Measurements from ENCODE around the gene VPS13D.

The VPS13D gene

DNA sequence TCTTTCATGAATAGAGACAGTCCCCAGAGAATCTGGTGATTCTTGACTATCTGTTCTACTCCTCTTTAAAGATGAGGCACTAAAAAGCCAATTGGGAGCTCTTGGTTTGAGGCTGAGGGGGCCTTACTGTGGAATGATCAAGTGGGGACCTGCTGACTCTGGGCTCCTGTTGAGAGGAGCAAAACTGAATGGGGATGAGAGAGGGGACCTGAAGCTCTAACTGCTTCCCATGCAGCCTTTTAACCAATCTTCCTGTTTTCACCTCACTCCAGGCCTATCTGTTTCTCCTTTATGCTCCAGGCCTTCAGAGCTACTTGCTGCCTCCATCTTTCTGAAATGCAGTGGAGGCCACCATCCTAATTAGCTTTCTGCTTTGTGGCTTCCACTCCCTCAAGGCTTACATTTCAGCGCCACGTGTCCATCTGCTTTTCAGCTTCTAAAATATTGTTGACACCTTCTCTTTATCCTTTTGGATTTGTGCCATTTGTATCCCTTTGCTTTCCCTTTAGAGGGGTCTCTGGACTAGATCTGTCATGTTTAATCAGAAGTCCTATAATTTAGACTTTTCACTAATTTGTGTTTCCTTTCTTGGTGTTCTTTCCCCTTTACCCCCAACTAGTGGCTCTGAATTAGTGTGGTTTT, 242.4 kb downstream of the VPS13D start:
- DNase-seq: no peak

GRCh38 chr1:12472798-12473551, 243.1 kb downstream of the VPS13D start:
- no peak for DNase-seq

DNA sequence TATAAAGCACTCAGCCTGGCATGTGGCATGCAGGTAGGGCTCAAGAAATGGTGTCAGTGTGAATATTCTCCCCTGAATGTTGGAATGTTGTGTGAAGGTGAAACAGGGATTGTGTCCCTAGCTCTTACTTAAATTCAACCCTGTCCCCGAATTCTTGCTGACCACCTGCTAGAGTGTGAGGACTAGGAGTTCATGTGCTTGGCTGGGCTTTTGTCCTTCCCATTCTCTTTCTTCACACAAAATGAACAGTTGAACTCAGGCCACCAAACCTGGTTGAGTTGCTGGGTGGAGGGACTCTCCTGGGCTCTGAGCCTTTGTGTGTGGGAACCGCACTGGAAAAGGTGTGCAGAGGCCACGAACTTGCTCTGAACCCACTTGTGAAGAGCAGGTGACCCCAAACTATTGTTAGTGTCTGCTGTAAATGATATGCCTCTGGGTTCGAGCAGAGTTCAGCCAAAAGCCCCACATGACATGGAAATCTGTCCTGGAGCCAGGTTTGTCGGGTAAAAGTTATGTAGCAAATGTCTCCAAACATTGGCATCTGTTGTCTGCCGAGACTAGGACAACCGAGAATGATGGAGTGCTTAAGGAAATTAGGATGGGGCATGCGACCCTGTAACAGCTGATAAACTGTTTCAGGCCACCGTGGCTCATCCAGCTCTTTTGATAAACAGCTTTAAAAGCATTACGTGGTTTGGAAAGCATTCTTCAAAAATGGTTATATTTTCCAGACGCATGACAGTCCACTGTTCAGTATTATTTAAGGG, 243.9 kb downstream of the VPS13D start:
- DNase-seq: no peak

- DNase-seq: no peak
Measured at GRCh38 chr1:12475101-12475500, 245.3 kb downstream of the VPS13D start.

DNA sequence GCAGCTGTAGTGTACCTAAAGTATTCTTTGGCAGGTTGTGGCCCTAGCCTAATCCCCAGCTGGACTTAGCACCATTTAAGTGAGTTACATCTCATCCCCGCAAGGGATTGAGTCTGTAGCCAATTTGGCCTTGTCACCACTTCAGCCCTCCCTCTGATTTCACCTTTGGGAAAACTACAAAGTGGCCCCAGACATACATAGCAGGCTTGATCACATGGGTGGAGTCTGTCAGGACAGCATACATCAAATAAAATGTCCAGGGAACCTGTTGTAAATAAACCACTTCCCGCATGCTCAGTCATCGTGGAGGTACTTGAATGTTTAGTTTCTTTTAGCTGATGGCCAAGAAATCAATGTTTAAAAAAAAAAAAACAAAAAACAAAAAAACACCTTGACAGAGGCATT, 245.7 kb downstream of the VPS13D start:
- no peak for DNase-seq

DNA sequence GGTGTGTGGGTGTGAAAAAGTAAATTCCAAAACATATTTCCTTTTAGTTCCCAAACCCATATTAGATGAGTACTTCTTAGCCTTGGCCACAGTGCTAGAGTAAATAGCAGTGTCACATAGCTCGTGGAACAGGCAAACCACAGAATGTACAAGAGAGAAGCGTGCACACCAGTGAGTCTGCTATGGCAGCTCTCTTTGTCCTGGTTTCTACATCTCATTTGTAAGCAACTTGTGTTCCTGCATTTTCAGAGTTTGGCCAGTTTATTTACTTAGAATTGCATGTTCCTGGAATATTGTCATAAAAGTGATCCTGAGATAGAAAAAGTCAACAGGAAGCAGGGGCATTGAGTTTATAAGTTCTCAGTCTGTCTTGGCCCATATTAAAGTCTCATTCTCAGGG, 246.1 kb downstream of the VPS13D start:
- peak; percentile 32 for DNase-seq

GRCh38 chr1:12477314-12477713, 247.5 kb downstream of the VPS13D start:
- no peak for DNase-seq

GRCh38 chr1:12477936-12478611, 248.2 kb downstream of the VPS13D start:
- peak; percentile 91 for DNase-seq

- DNase-seq: no peak
Measured at GRCh38 chr1:12478612-12478985, 248.8 kb downstream of the VPS13D start.

DNA sequence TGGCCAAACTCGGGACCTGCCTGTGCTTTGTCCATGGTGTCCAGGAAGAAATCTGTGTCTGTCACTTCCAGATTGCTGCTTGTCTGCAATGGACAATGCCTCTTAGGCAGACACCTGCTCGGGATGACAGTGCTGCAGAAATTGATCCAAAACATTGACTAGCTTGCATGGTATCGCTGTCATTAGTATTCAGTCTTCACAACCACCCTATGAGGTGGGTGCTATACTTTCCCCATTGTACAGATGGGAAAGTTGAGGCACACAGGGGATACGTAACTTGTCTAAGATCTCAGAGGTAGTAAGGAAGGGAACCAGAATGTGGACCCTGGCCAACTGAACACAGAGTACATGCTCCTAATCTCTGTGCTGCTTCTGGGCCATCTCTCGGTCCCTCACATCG, 249.5 kb downstream of the VPS13D start:
- DNase-seq: no peak

DNA sequence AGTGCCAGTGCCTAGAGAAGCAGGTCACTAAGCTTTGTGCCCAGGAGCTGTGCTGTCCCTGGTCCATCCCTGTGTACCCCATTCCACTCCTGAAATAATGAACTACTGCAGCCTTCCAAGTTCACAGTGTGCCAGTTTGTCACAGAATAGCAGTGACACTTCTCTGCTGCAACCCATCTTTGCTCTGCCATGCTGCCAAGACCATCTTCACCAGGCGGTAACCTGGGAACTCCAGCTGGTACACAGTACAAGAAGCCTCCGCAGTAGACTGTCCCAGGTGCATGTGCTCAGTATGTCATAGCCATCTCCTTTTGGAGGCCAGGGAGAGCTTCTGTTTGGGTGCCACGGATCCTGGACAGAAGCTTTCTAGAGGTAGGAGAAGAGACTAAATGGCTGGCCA, 250.2 kb downstream of the VPS13D start:
- DNase-seq: no peak

- peak; percentile 92 for DNase-seq
Measured at GRCh38 chr1:12480748-12481362, 251.0 kb downstream of the VPS13D start.

DNA sequence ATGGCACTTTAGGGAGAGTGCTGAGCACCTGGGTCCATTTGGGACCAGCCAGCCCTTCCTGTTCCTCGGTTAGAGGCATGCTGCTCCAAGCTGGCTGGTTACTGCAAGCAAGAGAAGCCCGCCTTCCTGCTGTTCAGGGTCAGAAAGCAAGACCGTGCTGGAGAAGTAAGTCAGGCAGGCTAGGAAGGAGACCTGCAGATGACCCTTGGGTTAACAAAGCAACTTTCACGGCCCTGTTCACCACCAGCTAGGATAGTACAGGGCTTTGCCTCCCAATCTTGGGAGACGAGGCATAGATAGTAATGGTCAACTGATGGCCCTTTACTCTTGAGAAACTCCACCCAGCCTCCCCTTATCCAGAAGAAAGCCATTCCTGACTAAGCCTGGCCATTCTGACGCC, 252.1 kb downstream of the VPS13D start:
- no peak for DNase-seq

DNA sequence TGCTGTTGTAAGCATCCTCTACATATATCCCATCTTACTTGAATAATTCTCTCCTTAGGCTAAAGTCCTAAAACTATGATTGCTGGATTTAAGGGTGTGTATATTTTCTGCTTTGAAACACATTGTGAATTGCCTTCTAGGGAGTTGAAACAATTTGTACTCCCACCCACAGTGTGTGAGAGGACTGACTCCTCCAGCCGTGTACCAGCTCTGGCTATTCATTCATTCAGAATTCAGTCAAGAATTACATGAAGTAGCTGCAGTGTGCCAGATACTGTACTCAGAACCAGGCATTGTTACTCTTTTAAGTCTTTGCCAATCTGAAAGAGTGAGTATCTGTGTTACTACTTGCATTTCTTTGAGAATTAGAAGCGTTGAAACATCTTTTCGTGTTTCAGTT, 253.2 kb downstream of the VPS13D start:
- no peak for DNase-seq

- peak; percentile 21 for DNase-seq
Measured at GRCh38 chr1:12485231-12486058, 255.6 kb downstream of the VPS13D start.

GRCh38 chr1:12486059-12486341, 256.2 kb downstream of the VPS13D start:
- no peak for DNase-seq

DNA sequence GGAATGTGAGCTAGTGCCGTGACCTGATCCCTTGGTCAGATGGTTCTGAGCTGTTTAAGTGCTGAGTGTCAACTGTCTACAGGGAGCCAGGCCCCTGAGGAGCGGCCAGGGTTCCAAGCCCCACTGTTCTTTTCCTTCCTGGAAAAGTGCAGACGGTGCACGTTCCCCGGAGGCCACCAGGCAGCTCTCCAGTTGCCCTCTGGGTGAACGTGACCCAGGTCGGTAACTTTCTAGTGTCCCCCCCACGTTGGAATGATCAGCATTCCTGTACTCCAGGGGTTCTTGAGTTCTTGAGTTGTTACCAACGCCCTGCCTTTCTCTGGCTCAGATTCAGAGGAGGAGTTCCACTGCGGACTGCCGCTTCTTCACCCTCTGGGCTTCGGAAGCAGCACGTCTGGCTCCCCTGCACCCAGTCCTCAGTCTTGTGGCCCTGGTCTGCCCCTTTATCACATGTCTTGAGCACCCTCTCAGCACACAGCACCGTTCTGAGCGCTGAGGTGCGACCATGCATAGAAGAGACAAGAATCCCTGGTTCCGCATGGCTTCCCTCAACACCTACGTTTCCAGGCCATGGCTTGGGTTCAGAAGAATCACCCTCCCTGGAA, 256.7 kb downstream of the VPS13D start:
- DNase-seq: peak; percentile 73

GRCh38 chr1:12487520-12487919, 257.7 kb downstream of the VPS13D start:
- no peak for DNase-seq

DNA sequence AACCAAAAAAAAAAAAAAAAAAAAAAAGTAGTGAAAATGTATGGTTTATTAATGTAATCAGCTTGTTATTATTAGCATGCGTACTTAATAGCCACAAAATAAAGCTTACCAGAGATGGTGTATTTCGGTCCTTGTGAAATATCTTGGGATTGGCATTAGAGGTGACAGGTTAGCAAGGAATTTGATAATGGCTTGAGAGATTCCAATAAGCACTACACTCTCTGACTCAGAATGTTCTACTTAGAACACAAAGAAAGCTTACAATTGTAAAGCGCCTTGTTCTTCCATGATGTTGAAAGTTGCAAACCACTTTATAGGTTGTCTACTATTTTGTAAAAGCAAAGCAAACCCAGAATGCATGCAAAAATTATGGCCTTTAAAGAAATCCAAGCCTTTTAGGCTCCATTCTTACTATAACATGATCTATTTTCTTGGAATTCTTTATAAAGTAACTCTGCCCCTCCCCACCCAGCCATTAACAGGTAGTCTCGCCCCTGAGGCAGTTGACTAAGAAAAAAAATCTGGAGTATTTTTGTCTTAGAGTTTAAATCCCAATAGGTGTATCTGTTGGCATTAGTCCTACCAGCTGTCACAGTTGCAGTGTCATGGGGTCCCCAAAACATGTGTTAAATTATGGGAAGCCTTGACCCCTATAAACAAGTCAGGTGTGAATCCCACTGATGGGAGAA, 259.0 kb downstream of the VPS13D start:
- DNase-seq: no peak

GRCh38 chr1:12490532-12491142, 260.8 kb downstream of the VPS13D start:
- no peak for DNase-seq

Data from fibroblast of skin of back (primary cell).